ENCODE results near the gene OOSP2. TPM values are rescaled to one million over a fixed set of nuclear protein-coding genes. Genes with fewer than 3 reads are reported as not detected.

OOSP2 gene
- total and polyA plus RNA-seq, 2 donors from 2014 or later: not detected

DNA sequence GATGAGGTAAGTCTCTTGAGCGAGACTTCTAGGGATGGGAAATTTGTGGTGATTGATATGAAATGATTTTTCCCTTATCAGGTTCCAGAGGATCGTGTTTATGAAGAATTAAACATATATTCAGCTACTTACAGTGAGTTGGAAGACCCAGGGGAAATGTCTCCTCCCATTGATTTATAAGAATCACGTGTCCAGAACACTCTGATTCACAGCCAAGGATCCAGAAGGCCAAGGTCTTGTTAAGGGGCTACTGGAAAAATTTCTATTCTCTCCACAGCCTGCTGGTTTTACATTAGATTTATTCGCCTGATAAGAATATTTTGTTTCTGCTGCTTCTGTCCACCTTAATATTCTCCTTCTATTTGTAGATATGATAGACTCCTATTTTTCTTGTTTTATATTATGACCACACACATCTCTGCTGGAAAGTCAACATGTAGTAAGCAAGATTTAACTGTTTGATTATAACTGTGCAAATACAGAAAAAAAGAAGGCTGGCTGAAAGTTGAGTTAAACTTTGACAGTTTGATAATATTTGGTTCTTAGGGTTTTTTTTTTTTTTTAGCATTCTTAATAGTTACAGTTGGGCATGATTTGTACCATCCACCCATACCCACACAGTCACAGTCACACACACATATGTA lies 55.4 kb downstream of the OOSP2 start:
- intact Hi-C loops (cut with DNase I): no loop called here
- no peaks in the 10 kb centered on the region for H3K4me1 ChIP-seq (ENCODE audit: control insufficient read depth in 2 of 3, insufficient read depth in 2 of 3, low read depth in 1 of 3, low read length in 3 of 3)
- no peak overlapping the region for H3K9ac ChIP-seq (ENCODE audit: low read length in 3 of 3)
- DNase-seq (no peak), FAIRE-seq (no peak)
- no peaks in the 10 kb centered on the region for H3K9me3 ChIP-seq (ENCODE audit: control insufficient read depth in 2 of 3, insufficient read depth in 1 of 3, low read length in 3 of 3)
- H3K4me3 ChIP-seq (ENCODE audit: low read length in 3 of 3): no peak overlapping the region
- H3K27ac ChIP-seq (ENCODE audit: low read depth in 2 of 2, low read length in 2 of 2): no peak overlapping the region
- TF ChIP-seq, protein P1, sequence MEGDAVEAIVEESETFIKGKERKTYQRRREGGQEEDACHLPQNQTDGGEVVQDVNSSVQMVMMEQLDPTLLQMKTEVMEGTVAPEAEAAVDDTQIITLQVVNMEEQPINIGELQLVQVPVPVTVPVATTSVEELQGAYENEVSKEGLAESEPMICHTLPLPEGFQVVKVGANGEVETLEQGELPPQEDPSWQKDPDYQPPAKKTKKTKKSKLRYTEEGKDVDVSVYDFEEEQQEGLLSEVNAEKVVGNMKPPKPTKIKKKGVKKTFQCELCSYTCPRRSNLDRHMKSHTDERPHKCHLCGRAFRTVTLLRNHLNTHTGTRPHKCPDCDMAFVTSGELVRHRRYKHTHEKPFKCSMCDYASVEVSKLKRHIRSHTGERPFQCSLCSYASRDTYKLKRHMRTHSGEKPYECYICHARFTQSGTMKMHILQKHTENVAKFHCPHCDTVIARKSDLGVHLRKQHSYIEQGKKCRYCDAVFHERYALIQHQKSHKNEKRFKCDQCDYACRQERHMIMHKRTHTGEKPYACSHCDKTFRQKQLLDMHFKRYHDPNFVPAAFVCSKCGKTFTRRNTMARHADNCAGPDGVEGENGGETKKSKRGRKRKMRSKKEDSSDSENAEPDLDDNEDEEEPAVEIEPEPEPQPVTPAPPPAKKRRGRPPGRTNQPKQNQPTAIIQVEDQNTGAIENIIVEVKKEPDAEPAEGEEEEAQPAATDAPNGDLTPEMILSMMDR (IDR thresholded peaks at IDR 0.05; ENCODE audit: borderline replicate concordance, extremely low read depth, insufficient read depth): no peak
- no peaks in the 10 kb centered on the region for H3K27me3 ChIP-seq (ENCODE audit: control insufficient read depth, insufficient read depth, low read length)
- no peaks in the 10 kb centered on the region for H3K36me3 ChIP-seq (ENCODE audit: control insufficient read depth in 2 of 3, insufficient read depth in 3 of 3, low read length in 3 of 3)

DNA sequence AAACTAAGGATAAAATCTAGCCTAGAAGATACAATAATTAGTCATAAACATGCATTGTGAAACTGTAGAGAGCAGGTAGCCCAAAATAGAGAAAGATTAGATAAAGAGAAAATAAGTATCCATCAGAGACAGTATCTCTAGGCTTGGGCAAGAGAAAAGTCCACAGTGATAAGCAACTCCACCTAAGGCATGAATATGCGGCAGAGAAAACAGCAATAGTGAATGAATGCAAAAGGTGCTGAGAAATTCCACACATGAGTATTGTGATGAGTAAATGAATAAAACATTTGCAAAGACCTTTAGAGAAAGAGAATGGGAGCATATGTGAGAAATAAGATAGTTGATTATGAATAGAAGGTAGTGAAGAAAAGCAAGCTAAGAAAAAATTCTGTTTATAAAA lies 57.0 kb downstream of the OOSP2 start:
- FAIRE-seq (no peak), DNase-seq (no peak)
- intact Hi-C loops (cut with DNase I): no loop called here
- no peaks in the 10 kb centered on the region for H3K4me1 ChIP-seq (ENCODE audit: control insufficient read depth in 2 of 3, insufficient read depth in 2 of 3, low read depth in 1 of 3, low read length in 3 of 3)
- no peak overlapping the region for H3K4me3 ChIP-seq (ENCODE audit: low read length in 3 of 3)
- H3K27ac ChIP-seq (ENCODE audit: low read depth in 2 of 2, low read length in 2 of 2): no peak overlapping the region
- H3K27me3 ChIP-seq (ENCODE audit: control insufficient read depth, insufficient read depth, low read length): no peaks in the 10 kb centered on the region
- H3K9me3 ChIP-seq (ENCODE audit: control insufficient read depth in 2 of 3, insufficient read depth in 1 of 3, low read length in 3 of 3): no peaks in the 10 kb centered on the region
- TF ChIP-seq, protein P1 (IDR thresholded peaks at IDR 0.05; ENCODE audit: borderline replicate concordance, extremely low read depth, insufficient read depth): no peak
- H3K36me3 ChIP-seq (ENCODE audit: control insufficient read depth in 2 of 3, insufficient read depth in 3 of 3, low read length in 3 of 3): no peaks in the 10 kb centered on the region
- H3K9ac ChIP-seq (ENCODE audit: low read length in 3 of 3): no peak overlapping the region

Other genes with a start within 250 kb of the OOSP2 start
- 38.0 TPM for gene MRPL16, start 229.6 kb upstream of the OOSP2 start, total RNA-seq
- gene MRPL16, start 229.6 kb upstream of the OOSP2 start, polyA plus RNA-seq (ENCODE audit: insufficient read depth, low read depth, low replicate concordance): 109 TPM
- gene CBLIF, start 194.9 kb upstream of the OOSP2 start, total RNA-seq: not detected
- not detected for gene CBLIF, start 194.9 kb upstream of the OOSP2 start, polyA plus RNA-seq (ENCODE audit: insufficient read depth, low read depth, low replicate concordance)
- 1.8 TPM for gene TCN1, start 173.9 kb upstream of the OOSP2 start, total RNA-seq
- not detected for gene TCN1, start 173.9 kb upstream of the OOSP2 start, polyA plus RNA-seq (ENCODE audit: insufficient read depth, low read depth, low replicate concordance)
- gene OOSP3, start 161.6 kb upstream of the OOSP2 start, total RNA-seq: not detected
- gene OOSP3, start 161.6 kb upstream of the OOSP2 start, polyA plus RNA-seq (ENCODE audit: insufficient read depth, low read depth, low replicate concordance): not detected
- gene OOSP1, start 102.0 kb upstream of the OOSP2 start, total RNA-seq: not detected
- gene OOSP1, start 102.0 kb upstream of the OOSP2 start, polyA plus RNA-seq (ENCODE audit: insufficient read depth, low read depth, low replicate concordance): not detected
- gene OOSP4A, start 76.4 kb upstream of the OOSP2 start, total RNA-seq: not detected
- gene OOSP4A, start 76.4 kb upstream of the OOSP2 start, polyA plus RNA-seq (ENCODE audit: insufficient read depth, low read depth, low replicate concordance): not detected
- not detected for gene OOSP4B, start 23.2 kb upstream of the OOSP2 start, total RNA-seq
- gene OOSP4B, start 23.2 kb upstream of the OOSP2 start, polyA plus RNA-seq (ENCODE audit: insufficient read depth, low read depth, low replicate concordance): not detected
- gene MS4A3, start 16.3 kb downstream of the OOSP2 start, total RNA-seq: not detected
- gene MS4A3, start 16.3 kb downstream of the OOSP2 start, polyA plus RNA-seq (ENCODE audit: insufficient read depth, low read depth, low replicate concordance): not detected
- gene MS4A2, start 48.3 kb downstream of the OOSP2 start, total RNA-seq: 9.1 TPM
- gene MS4A2, start 48.3 kb downstream of the OOSP2 start, polyA plus RNA-seq (ENCODE audit: insufficient read depth, low read depth, low replicate concordance): not detected
- gene MS4A6A, start 142.7 kb downstream of the OOSP2 start, total RNA-seq: 145 TPM
- 16.7 TPM for gene MS4A6A, start 142.7 kb downstream of the OOSP2 start, polyA plus RNA-seq (ENCODE audit: insufficient read depth, low read depth, low replicate concordance)
- gene MS4A4E, start 202.7 kb downstream of the OOSP2 start, total RNA-seq: 9.4 TPM
- not detected for gene MS4A4E, start 202.7 kb downstream of the OOSP2 start, polyA plus RNA-seq (ENCODE audit: insufficient read depth, low read depth, low replicate concordance)
- 49.7 TPM for gene MS4A4A, start 240.3 kb downstream of the OOSP2 start, total RNA-seq
- 6.3 TPM for gene MS4A4A, start 240.3 kb downstream of the OOSP2 start, polyA plus RNA-seq (ENCODE audit: insufficient read depth, low read depth, low replicate concordance)